ENCODE measurements around the gene SLC22A15. TPM values are rescaled to one million over a fixed set of nuclear protein-coding genes. Genes with fewer than 3 reads are reported as not detected.

Gene SLC22A15
- total RNA-seq, result 1 to 10 TPM; 1.7 to 8.8 (median 4.8) TPM

GRCh38 chr1:115976062-115976920 is at the start of gene SLC22A15:
Gene SLC22A15, plus strand, starts transcription at chr1:115976513. Its CDS starts 115 bp downstream, at chr1:115976628.
- Histone ChIP-seq H3K4me3 (peak within 1 kb of the TSS; percentile 34 to 76 (median 63)), H3K27ac (peak within 1 kb of the TSS; percentile 14 to 86 (median 72)), H3K36me3 (no peaks in the 10 kb centered on the region), H3K4me1 (peaks cover 0 to 15% (median 0%) of the 10 kb centered on the region in 4 donors), H3K27me3 (peaks cover 0 to 9% of the 10 kb centered on the region in 2 donors), H3K9me3 (no peaks in the 10 kb centered on the region)
- TF ChIP-seq CTCF (IDR thresholded peaks at IDR 0.05) (no peak), POLR2A (IDR thresholded peaks at IDR 0.05) (no peak), EP300 (IDR thresholded peaks at IDR 0.05) (peak in 1 of 2 donors; percentile 22)
- 1 to 2% methylated on average over 31 to 43 of the region's 91 CpGs for WGBS, 2 donors
- peak; percentile 19 to 46 for DNase-seq (ENCODE audit: low spot score in 2 of 2)

GRCh38 chr1:115927971-115928370 is 48.3 kb upstream of the SLC22A15 start:
- Histone ChIP-seq H3K9me3 (no peaks in the 10 kb centered on the region), H3K36me3 (no peaks in the 10 kb centered on the region), H3K4me3 (no peak overlapping the region), H3K4me1 (peaks cover 0 to 10% (median 0%) of the 10 kb centered on the region in 4 donors), H3K27me3 (no peaks in the 10 kb centered on the region), H3K27ac (no peak overlapping the region)
- 88 to 93% methylated on average over 4 of the region's 4 CpGs for WGBS, 2 donors
- no peak for TF ChIP-seq EP300 (IDR thresholded peaks at IDR 0.05)
- DNase-seq (ENCODE audit: low spot score in 2 of 2), result no peak

GRCh38 chr1:115929881-115930280 is 46.4 kb upstream of the SLC22A15 start:
- no peaks in the 10 kb centered on the region for H3K27me3 ChIP-seq
- H3K4me3 ChIP-seq, result no peak overlapping the region
- WGBS, 2 donors, result 35 to 40% methylated on average over 5 of the region's 5 CpGs
- H3K9me3 ChIP-seq, result no peaks in the 10 kb centered on the region
- TF ChIP-seq POLR2A (IDR thresholded peaks at IDR 0.05) (no peak), EP300 (IDR thresholded peaks at IDR 0.05) (no peak), CTCF (IDR thresholded peaks at IDR 0.05) (no peak)
- DNase-seq (ENCODE audit: low spot score in 2 of 2), result no peak
- no peaks in the 10 kb centered on the region for H3K36me3 ChIP-seq
- no peak overlapping the region for H3K27ac ChIP-seq
- peaks cover 0 to 10% (median 0%) of the 10 kb centered on the region in 4 donors for H3K4me1 ChIP-seq

- no peak overlapping the region for H3K27ac ChIP-seq
- H3K36me3 ChIP-seq, result no peaks in the 10 kb centered on the region
- H3K27me3 ChIP-seq, result no peaks in the 10 kb centered on the region
- 79 to 83% methylated on average over 3 of the region's 3 CpGs for WGBS, 2 donors
- TF ChIP-seq CTCF (IDR thresholded peaks at IDR 0.05), result no peak
- no peak for TF ChIP-seq EP300 (IDR thresholded peaks at IDR 0.05)
- TF ChIP-seq POLR2A (IDR thresholded peaks at IDR 0.05), result no peak
- no peak overlapping the region for H3K4me3 ChIP-seq
- peaks cover 0 to 10% (median 0%) of the 10 kb centered on the region in 4 donors for H3K4me1 ChIP-seq
- DNase-seq (ENCODE audit: low spot score in 2 of 2), result no peak
- no peaks in the 10 kb centered on the region for H3K9me3 ChIP-seq
Measured at GRCh38 chr1:115933625-115934024, 42.7 kb upstream of the SLC22A15 start.

GRCh38 chr1:115939455-115939854 is 36.9 kb upstream of the SLC22A15 start:
- Histone ChIP-seq H3K4me3 (no peak overlapping the region), H3K9me3 (no peaks in the 10 kb centered on the region), H3K27ac (no peak overlapping the region), H3K27me3 (no peaks in the 10 kb centered on the region), H3K4me1 (no peaks in the 10 kb centered on the region), H3K36me3 (no peaks in the 10 kb centered on the region)
- TF ChIP-seq CTCF (IDR thresholded peaks at IDR 0.05) (no peak), EP300 (IDR thresholded peaks at IDR 0.05) (no peak), POLR2A (IDR thresholded peaks at IDR 0.05) (no peak)
- WGBS, 2 donors, result 80 to 86% methylated on average over 6 of the region's 6 CpGs
- no peak for DNase-seq (ENCODE audit: low spot score in 2 of 2)
